ENCODE results near the gene TMPRSS2. TPM values are rescaled to one million over a fixed set of nuclear protein-coding genes. Genes with fewer than 3 reads are reported as not detected.
"Not testable (repeated sequence)": the region's sequence is repeated elsewhere in the genome, so short reads cannot be mapped to it uniquely, and the experiment has no call there.

TMPRSS2 gene
- total RNA-seq, 1 donor from 2014 or later: 23.7 TPM

DNA sequence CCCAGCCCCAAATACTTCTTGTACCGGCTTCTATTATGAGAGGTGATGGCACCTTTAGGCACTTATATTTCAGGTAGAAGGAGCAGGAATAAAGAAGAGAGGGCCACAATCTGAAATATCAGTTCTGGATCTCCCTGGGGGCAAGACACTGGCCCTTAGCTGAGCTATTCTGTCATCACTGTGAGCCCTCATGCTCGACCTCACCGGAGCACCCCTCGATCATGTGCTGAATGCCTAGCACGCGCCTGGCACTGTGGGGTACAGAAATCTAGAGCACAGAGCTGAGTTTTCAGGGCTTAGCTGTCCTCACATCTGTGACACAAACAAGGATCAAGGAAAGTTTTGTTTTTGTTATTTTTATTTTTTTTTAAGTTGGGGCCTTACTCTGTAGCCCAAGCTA, 89.6 kb downstream of the TMPRSS2 start:
- no peak overlapping the region for H3K27ac Mint-ChIP-seq
- no peaks in the 10 kb centered on the region for H3K36me3 Mint-ChIP-seq (ENCODE audit: insufficient read depth)
- peaks cover 2% of the 10 kb centered on the region for H3K27me3 Mint-ChIP-seq
- TF ChIP-seq, protein P1, sequence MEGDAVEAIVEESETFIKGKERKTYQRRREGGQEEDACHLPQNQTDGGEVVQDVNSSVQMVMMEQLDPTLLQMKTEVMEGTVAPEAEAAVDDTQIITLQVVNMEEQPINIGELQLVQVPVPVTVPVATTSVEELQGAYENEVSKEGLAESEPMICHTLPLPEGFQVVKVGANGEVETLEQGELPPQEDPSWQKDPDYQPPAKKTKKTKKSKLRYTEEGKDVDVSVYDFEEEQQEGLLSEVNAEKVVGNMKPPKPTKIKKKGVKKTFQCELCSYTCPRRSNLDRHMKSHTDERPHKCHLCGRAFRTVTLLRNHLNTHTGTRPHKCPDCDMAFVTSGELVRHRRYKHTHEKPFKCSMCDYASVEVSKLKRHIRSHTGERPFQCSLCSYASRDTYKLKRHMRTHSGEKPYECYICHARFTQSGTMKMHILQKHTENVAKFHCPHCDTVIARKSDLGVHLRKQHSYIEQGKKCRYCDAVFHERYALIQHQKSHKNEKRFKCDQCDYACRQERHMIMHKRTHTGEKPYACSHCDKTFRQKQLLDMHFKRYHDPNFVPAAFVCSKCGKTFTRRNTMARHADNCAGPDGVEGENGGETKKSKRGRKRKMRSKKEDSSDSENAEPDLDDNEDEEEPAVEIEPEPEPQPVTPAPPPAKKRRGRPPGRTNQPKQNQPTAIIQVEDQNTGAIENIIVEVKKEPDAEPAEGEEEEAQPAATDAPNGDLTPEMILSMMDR (IDR thresholded peaks at IDR 0.05; ENCODE audit: unreplicated experiment): no peak
- peaks cover 19% of the 10 kb centered on the region for H3K9me3 Mint-ChIP-seq (ENCODE audit: low read depth)
- peaks cover 17% of the 10 kb centered on the region for H3K4me1 Mint-ChIP-seq (ENCODE audit: low read depth)
- no peak for DNase-seq (ENCODE audit: low spot score, unreplicated experiment)
- H3K4me3 Mint-ChIP-seq (ENCODE audit: low read depth): peak overlapping the region; percentile 22

DNA sequence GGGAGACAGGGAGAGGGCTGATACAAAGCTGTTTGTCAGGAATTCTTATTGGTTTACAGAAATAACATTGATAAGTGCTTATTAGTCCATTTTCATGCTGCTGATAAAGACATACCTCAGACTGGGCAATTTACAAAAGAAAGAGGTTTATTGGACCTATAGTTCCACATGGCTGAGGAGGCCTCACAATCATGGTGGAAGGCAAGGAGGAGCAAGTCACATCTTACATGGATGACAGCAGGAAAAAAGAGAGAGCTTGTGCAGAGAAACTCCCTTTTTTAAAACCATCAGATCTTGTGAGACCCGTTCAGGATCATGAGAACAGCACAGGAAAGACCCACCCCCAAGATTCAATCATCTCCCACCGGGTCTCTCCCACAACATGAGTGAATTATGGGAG, 90.5 kb downstream of the TMPRSS2 start:
- not testable (repeated sequence) for H3K4me3 Mint-ChIP-seq (ENCODE audit: low read depth); H3K36me3 Mint-ChIP-seq (ENCODE audit: insufficient read depth); DNase-seq (ENCODE audit: low spot score, unreplicated experiment); H3K27me3 Mint-ChIP-seq; H3K27ac Mint-ChIP-seq
- H3K4me1 Mint-ChIP-seq (ENCODE audit: low read depth): peaks cover 17% of the 10 kb centered on the region
- H3K9me3 Mint-ChIP-seq (ENCODE audit: low read depth): peaks cover 27% of the 10 kb centered on the region

Other genes starting within 250 kb of the TMPRSS2 start
- gene FAM3B, start 191.4 kb downstream of the TMPRSS2 start, total RNA-seq: 8.2 and 10.1 TPM in 2 replicates
- 0.69 and 0.86 TPM in 2 replicates for gene MX2, start 146.1 kb downstream of the TMPRSS2 start, total RNA-seq
- 2.1 and 2.6 TPM in 2 replicates for gene MX1, start 81.9 kb downstream of the TMPRSS2 start, total RNA-seq